Lung (tissue), 12 donors: Measurements from ENCODE around the gene RIN2. TPM values are rescaled to one million over a fixed set of nuclear protein-coding genes. Genes with fewer than 3 reads are reported as not detected.
A peak's percentile ranks its signal among the peaks of the same experiment; 100 is the strongest.

ENCODE experiments used
- ATAC-seq: fragments of 200-7000 bp; cut with Tn5 transposase; one replicate; pipeline ENCODE4 v1.9.1; 2020; ENCODE audit warnings: moderate number of reproducible peaks; ENCODE audit not compliant: insufficient read depth, low FRiP score
- DNase-seq, 3 donors: peaks; one replicate each; pipeline ENCODE4 v3.0.0-alpha.2; 2013 to 2017
- H3K27ac ChIP-seq, 2 donors: one replicate each; pipeline ENCODE4 v1.5.1; 2013; ENCODE audit warnings: mild to moderate bottlenecking in 2 of 2, moderate library complexity in 2 of 2, control low read depth in 1 of 2, inconsistent platforms in 1 of 2, low read depth in 1 of 2, low read length in 1 of 2
- H3K27me3 ChIP-seq, 3 donors: one replicate each; pipeline ENCODE4 v1.5.1; 2013; ENCODE audit warnings: low read length in 2 of 3; ENCODE audit not compliant: control insufficient read depth in 3 of 3, insufficient read depth in 3 of 3
- H3K36me3 ChIP-seq, 4 donors: one replicate each; pipeline ENCODE4 v1.5.1; 2013; ENCODE audit warnings: low read length in 4 of 4, mild to moderate bottlenecking in 1 of 4, moderate library complexity in 1 of 4; ENCODE audit not compliant: control insufficient read depth in 4 of 4, insufficient read depth in 4 of 4
- H3K4me1 ChIP-seq, 5 donors: one replicate each; pipeline ENCODE4 v1.5.1; 2013; ENCODE audit warnings: low read length in 5 of 5, mild to moderate bottlenecking in 2 of 5, moderate library complexity in 1 of 5; ENCODE audit not compliant: control insufficient read depth in 5 of 5, insufficient read depth in 5 of 5
- H3K4me3 ChIP-seq: one replicate; pipeline ENCODE4 v1.5.1; 2013; ENCODE audit warnings: mild to moderate bottlenecking, control low read depth, moderate library complexity
- H3K9ac ChIP-seq, 2 donors: one replicate each; pipeline ENCODE4 v1.5.1; 2013; ENCODE audit warnings: low read length in 2 of 2, control low read depth in 1 of 2; ENCODE audit not compliant: insufficient read depth in 1 of 2
- H3K9me3 ChIP-seq, 4 donors: one replicate each; pipeline ENCODE4 v1.5.1; 2013; ENCODE audit warnings: low read length in 3 of 4, mild to moderate bottlenecking in 1 of 4, moderate library complexity in 1 of 4; ENCODE audit not compliant: control insufficient read depth in 4 of 4, insufficient read depth in 3 of 4
- CTCF ChIP-seq: IDR thresholded peaks from 2 replicates; pipeline ENCODE4 v1.5.1; 2012; ENCODE audit warnings: mild to moderate bottlenecking; ENCODE audit errors: control extremely low read depth, extremely low read depth
- WGBS, 2 donors: extraction: QIAGEN DNeasy Blood & Tissue Kit; methylation state at CpG; one replicate each; pipeline ENCODE4 v1.1.7; 2013; 5-methylcytosine and 5-hydroxymethylcytosine counted together
- polyA plus RNA-seq, 2 donors: library from polyadenylated mRNA; stranded (reverse); fragments of 200-250 nt; gene quantifications; one replicate each; pipeline ENCODE4 v1.2.1, GENCODE V29; 2013
- total RNA-seq, 2 donors: library from RNA; depleted of rRNA in 1 of 2; stranded (reverse); fragments of >200 nt in 1 of 2; gene quantifications; one replicate each; pipeline ENCODE4 v1.2.1, GENCODE V29; 2014 to 2021
- donor health status: control.
- donor health status: control.
- donor health status: Bipolar disorder and iron deficiency.
- donor health status: healthy.
- donor health status: DM: yes; HTN: yes; CAD: no.

The RIN2 gene
- total and polyA plus RNA-seq, 4 donors = 13.7 to 93.3 (median 64.7) TPM

- H3K27me3 ChIP-seq = no peaks in the 10 kb centered on the region
- ATAC-seq (no peak), DNase-seq (no peak)
- no peaks in the 10 kb centered on the region for H3K9me3 ChIP-seq
- peaks cover 0 to 2% (median 0%) of the 10 kb centered on the region in 4 donors for H3K36me3 ChIP-seq
- no peak overlapping the region for H3K9ac ChIP-seq
- WGBS, 2 donors = 91 to 93% methylated on average over 7 of the region's 7 CpGs
- no peak overlapping the region for H3K4me3 ChIP-seq
- H3K27ac ChIP-seq = no peak overlapping the region
- H3K4me1 ChIP-seq = peaks cover 0 to 6% (median 5%) of the 10 kb centered on the region in 5 donors
- no peak for TF ChIP-seq CTCF
Observed at GRCh38 chr20:19768325-19768842, 10.3 kb downstream of the RIN2 start.

- Histone ChIP-seq H3K4me1 (peaks cover 0 to 16% (median 5%) of the 10 kb centered on the region in 5 donors), H3K27me3 (no peaks in the 10 kb centered on the region), H3K4me3 (no peak overlapping the region), H3K36me3 (peaks cover 0 to 2% (median 0%) of the 10 kb centered on the region in 4 donors), H3K9ac (no peak overlapping the region), H3K27ac (no peak overlapping the region), H3K9me3 (no peaks in the 10 kb centered on the region)
- DNase-seq (no peak), ATAC-seq (no peak)
- WGBS, 2 donors = 80 to 87% methylated on average over 2 of the region's 2 CpGs
- TF ChIP-seq CTCF = no peak
Observed at GRCh38 chr20:19769507-19769906, 11.4 kb downstream of the RIN2 start.

GRCh38 chr20:19770375-19770774, 12.3 kb downstream of the RIN2 start:
- TF ChIP-seq CTCF = no peak
- Histone ChIP-seq H3K36me3 (peaks cover 0 to 2% (median 0%) of the 10 kb centered on the region in 4 donors), H3K27ac (no peak overlapping the region), H3K4me1 (peaks cover 0 to 24% (median 4%) of the 10 kb centered on the region in 5 donors), H3K9me3 (no peaks in the 10 kb centered on the region), H3K9ac (no peak overlapping the region), H3K4me3 (no peak overlapping the region), H3K27me3 (no peaks in the 10 kb centered on the region)
- DNase-seq = peak in 1 of 3 donors; percentile 17
- 82 to 85% methylated on average over 6 of the region's 6 CpGs for WGBS, 2 donors
- no peak for ATAC-seq

GRCh38 chr20:19771031-19771430, 13.0 kb downstream of the RIN2 start:
- DNase-seq = no peak
- Histone ChIP-seq H3K4me1 (peaks cover 0 to 30% (median 4%) of the 10 kb centered on the region in 5 donors), H3K9me3 (no peaks in the 10 kb centered on the region), H3K36me3 (peaks cover 0 to 2% (median 0%) of the 10 kb centered on the region in 4 donors), H3K4me3 (no peak overlapping the region), H3K27me3 (no peaks in the 10 kb centered on the region), H3K27ac (no peak overlapping the region), H3K9ac (no peak overlapping the region)
- 92% methylated on average over 2 of the region's 2 CpGs for WGBS, 2 donors
- ATAC-seq = no peak
- no peak for TF ChIP-seq CTCF
